Activated CD8-positive, alpha-beta memory T cell treated with anti-CD3 and anti-CD28 coated beads, Interleukin-2, amount 50 U/mL, for 24 hours (primary cell): ENCODE results near the gene UGT1A8.
"Not testable (repeated sequence)": the region's sequence is repeated elsewhere in the genome, so short reads cannot be mapped to it uniquely, and the experiment has no call there.

Source experiments
- DNase-seq: peaks from one replicate; pipeline ENCODE4 v3.0.0-alpha.2; 2020; ENCODE audit errors: extremely low read depth

The UGT1A8 gene

DNA sequence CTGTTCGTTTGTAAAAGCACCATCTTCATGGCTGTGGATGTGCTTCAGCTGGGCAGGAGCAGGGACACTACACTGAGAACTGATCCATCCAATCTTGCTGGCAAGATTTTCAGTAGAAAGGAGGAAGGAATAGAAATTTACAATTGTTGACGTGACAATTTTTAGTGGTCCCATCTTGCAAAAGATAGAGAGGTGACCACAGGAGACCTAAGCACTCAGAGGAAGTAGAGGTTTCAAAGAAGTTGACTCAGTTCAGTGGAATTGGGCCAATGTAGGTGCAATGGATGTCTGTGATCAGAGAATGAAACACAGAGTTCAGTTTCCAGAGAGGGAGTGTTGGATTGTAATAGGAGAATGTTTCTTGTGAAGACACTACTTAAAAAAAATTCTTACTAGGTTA is 96.7 kb downstream of the UGT1A8 start:
- no peak for DNase-seq

DNA sequence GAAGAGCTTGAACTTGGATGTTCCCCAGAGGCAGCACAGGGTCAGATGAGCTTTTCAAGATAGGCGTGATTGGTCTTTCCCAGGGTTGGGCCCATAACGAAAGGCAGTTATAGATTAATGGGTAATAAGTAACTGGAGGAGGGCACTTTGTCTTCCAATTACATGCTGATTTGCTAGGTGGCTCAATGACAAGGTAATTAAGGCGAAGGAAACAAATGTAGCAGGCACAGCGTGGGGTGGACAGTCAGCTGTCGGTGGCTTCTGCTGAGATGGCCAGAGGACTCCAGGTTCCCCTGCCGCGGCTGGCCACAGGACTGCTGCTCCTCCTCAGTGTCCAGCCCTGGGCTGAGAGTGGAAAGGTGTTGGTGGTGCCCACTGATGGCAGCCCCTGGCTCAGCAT is 101.1 kb downstream of the UGT1A8 start, which contains the start of gene UGT1A4:
UGT1A4 (plus strand) TSS at position 185 of the 400 bp plus-strand sequence; CDS start at position 270, 85 bp downstream.
- no peak for DNase-seq

DNA sequence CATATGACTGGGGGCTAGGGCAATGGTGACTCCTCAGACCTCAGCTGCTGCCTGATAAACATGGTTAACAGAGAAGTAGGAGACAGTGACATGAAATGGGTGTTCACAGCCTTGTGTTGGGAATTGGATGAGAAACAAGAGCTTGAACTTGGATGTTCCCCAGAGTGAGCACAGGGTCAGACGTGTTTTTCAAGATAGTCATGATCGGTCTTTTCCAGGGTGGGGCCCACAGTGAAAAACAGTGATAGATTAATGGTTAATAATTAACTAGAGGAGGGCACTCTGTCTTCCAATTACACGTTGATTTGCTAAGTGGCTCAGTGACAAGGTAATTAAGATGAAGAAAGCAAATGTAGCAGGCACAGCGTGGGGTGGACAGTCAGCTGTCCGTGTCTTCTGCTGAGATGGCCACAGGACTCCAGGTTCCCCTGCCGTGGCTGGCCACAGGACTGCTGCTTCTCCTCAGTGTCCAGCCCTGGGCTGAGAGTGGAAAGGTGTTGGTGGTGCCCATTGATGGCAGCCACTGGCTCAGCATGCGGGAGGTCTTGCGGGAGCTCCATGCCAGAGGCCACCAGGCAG is 111.4 kb downstream of the UGT1A8 start, which contains the start of gene UGT1A3:
UGT1A3 (plus strand) TSS at position 320 of the 579 bp plus-strand sequence; CDS start at position 405, 85 bp downstream.
- no peak for DNase-seq

DNA sequence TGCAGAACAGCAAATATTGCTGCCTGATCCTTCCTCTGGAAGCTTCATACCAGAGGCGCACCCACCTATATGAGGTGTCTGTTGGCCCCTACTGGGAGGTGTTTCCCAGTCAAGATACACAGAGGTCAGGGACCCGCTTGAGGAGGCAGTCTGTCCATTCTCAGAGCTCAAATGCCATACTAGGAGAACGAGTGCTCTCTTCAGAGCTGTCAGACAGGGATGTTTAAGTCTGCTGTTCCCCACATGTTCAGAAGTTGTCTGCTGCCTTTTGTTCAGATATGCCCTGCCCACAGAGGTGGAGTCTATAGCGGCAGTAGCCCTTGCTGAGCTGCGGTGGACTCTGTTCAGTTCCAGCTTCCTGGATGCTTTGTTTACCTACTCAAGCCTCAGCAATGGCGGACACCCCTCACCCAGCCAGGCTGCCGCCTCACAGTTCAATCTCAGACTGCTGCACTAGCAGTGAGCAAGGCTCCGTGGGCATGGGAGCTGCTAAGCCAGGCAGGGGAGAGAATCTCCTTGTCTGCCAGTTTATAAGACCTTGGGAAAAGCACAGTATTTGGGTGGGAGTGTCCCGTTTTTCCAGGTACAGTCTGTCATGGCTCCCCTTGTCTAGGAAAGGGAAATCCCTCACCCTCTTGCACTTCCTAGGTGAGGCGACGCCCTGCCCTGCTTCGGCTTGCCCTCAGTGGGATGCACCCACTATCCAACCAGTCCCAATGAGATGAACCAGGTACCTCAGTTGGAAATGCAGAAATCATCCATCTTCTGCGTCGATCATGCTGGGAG is 119.6 kb downstream of the UGT1A8 start:
- not testable (repeated sequence) for DNase-seq

DNA sequence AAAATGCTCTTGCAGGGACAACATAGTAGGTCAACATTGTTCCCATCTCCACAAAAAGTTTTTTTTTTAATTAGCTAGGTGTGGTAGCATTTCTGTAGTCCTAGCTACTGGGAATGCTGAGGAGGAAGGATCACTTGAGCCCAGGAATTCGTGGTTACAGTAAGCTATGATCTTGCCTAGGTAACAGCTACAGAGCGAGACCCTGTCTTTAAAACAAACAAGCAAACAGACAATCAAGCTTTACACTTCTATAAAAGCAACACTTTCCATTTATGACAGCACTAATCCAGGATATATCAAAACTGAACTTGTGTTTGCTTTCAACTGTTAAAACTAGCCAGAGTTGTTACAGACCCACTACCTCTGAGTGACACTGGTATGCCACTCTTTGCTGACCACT is 123.4 kb downstream of the UGT1A8 start:
- DNase-seq: no peak

DNA sequence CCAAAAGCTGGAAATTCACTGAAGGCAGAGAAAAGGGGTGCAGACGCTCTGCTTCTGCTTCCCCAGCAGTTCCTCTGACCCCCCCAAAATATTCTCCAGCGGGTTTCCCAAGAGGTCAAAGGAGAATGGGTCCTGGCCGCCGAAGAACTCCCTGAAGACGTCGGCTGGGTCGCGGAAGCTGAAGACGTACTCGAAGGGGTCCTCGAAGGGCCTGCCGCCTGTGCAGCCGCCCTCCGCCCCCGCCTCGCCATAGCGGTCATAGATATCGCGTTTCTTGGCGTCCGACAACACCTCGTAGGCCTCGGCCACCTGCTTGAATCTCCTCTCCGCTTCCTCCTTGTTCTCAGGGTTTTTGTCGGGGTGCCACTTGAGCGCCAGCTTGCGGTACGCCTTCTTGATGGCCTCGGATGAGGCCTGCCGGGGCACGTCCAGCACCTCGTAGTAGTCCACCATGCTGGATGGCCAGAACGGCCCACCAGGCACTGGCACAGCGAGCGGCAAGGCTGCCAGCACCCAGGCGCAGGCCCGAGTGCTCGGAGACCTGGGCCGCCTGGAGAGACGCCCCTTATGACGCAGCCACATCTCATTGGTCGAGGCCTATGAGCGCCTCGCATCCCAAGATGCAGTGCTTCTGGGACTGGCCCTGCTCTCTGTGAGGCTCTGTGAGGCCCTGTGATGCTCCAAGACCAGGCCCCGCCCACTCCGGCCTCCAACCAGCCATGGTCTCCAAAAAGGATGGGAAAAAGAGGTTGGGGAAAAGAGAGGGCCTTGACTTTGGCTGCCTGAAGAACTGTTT is 126.2 kb downstream of the UGT1A8 start:
- DNase-seq: no peak

DNA sequence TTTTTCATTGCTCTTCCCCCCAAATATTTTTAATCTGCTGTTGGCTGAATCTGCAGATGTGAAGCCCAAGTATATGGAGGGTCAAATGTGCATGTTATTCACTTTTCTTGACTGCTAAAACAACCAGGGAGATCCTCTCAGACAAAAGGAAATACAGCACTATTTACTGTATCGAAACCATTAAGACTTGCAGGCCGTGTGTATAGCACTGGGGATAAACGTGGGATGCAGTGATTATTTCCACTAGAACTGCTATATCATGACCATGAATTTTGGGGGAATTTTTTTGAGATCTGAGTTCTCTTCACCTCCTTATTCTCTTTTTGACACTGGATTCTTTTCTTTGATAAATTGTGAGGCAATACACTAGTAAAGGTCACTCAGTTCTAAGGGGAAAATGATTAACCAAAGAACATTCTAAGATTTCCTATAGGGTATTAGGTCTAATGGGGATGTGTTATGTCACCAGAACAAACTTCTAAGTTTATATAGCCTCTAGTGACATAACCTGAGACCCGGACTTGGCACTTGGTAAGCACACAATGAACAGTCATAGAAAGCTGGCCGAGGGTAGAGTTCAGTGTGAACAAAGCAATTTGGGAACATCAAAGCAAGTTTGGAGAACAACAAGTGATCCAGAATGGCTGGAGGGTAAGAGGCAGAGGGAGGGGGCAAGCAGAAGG is 127.8 kb downstream of the UGT1A8 start:
- no peak for DNase-seq

DNA sequence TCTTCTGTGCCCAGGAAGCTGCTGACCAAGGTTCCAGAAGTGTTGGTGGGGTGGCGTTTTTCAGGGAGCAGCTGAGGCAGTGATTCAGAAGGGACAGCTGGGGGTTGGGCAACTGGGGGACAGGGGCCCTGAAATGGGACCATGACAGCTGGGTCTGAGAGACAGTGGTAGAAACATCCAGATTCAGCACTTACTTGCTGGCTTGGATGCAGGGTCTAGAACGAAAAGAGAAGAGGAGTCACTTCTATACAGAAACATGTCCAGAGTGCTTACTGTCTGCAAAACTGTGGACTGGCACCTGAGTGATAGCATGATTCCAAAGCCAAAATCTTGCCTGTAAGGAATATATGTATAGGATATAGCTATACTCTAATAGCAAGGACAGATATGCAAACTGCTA is 128.4 kb downstream of the UGT1A8 start:
- DNase-seq: not testable (repeated sequence)

DNA sequence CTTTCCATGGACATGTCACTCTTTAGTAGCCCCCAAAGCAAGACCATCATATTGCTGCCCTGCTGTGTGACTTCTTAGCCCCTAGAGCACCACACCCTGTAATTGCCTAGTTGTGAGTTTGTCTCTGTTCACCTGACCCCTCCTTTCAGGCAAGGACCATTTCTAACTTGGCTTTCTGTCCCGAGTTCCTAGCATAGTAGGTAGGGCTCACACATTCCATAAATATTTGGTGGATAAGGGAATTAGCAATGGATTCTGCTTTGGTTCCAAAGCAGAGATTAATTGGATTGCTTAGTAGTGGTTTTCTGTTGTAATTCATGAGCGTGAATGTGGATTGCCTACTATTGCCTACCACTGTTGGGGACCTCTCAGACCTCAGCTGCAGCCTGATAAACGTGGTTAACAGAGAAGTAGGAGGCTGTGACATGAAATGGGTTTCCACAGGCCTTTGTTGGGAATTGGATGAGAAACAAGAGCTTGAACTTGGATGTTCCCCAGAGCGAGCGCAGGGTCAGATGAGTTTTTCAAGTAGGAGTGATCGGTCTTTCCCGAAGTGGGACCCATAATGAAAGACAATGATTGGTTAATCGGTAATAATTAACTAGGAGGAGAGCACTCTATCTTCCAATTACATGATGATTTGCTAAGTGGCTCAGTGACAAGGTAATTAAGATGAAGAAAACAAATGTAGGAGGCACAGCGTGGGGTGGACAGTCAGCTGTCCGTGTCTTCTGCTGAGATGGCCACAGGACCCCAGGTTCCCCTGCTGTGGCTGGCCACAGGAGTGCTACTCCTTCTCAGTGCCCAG is 129.2 kb downstream of the UGT1A8 start:
- no peak for DNase-seq

DNA sequence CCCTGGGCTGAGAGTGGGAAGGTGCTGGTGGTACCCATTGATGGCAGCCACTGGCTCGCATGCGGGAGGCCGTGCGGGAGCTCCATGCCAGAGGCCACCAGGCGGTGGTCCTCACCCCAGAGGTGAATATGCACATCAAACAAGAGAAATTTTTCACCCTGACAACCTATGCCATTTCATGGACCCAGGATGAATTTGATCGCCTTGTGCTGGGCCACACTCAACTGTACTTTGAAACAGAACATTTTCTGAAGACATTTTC is 129.8 kb downstream of the UGT1A8 start:
- DNase-seq: no peak

DNA sequence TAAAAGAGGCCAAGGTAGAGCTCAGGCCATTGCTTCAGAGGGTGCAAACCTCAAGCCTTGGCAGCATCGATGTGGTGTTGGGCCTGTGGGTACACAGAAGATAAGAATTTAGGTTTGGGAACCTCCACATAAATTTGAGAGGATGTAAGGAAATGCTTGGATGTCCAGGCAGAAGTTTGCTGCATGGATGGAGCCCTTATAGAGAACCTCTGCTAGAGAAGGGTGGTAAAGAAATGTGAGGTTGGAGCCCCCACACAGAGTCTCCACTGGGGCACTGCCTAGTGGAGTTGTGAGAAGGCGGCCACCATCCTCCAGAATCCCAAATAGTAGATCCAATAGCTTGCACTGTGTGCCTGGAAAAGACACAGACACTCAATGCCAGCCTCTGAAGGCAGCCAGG is 133.3 kb downstream of the UGT1A8 start:
- not testable (repeated sequence) for DNase-seq

DNA sequence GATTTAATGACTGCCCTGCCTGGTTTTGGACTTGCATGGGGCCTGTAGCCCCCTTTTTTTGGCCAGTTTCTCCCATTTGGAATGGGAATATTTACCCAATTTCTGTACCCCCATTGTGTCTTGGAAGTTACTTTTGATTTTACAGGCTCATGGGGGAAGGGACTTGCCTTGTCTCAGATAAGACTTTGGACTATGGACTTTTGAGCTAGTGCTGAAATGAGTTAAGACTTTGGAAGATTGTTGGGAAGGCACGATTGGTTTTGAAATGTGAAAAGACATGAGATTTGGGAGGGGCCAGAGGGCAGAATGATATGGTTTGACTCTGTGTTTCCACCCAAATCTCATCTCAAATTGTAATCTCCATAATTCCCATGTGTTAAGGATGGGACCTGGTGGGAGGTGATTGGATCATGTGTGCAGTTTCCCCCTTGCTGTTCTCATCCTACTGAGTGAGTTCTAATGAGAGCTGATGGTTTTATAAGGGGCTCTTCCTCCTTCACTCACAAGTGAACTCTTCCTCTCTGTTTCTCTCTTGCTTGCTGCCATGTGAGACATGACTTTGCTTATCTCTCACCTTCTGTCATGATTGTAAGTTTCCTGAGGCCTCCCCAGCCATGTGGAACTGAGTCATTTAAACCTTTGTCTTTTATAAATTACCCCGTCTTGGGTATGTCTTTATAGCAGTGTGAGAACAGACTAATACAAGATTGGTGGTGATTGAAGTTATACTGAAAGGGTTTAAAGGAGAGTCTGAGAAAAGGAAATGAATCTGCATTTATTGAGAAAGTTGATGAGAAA is 134.0 kb downstream of the UGT1A8 start:
- not testable (repeated sequence) for DNase-seq

DNA sequence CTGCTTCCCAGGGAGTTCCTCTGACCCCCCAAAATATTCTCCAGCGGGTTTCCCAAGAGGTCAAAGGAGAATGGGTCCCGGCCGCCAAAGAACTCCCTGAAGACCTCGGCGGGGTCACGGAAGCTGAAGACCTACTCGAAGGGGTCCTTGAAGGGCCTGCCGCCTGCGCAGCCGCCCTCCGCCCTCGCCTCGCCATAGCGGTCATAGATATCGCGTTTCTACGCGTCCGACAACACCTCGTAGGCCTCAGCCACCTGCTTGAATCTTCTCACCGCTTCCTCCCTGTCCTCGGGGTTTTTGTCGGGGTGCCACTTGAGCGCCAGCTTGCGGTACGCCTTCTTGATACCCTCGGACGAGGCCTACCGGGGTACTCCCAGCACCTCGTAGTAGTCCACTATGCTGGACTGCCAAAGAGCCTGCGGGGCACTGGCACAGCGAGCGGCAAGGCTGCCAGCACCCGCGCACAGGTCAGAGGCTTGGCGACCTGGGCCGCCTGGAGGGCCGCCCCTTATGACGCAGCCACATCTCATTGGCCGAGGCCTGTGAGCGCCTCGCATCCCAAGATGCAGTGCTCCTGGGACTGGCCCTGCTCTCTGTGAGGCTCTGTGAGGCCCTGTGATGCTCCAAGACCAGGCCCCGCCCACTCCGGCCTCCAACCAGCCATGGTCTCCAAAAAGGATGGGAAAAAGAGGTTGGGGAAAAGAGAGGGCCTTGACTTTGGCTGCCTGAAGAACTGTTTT is 137.6 kb downstream of the UGT1A8 start:
- DNase-seq: no peak

DNA sequence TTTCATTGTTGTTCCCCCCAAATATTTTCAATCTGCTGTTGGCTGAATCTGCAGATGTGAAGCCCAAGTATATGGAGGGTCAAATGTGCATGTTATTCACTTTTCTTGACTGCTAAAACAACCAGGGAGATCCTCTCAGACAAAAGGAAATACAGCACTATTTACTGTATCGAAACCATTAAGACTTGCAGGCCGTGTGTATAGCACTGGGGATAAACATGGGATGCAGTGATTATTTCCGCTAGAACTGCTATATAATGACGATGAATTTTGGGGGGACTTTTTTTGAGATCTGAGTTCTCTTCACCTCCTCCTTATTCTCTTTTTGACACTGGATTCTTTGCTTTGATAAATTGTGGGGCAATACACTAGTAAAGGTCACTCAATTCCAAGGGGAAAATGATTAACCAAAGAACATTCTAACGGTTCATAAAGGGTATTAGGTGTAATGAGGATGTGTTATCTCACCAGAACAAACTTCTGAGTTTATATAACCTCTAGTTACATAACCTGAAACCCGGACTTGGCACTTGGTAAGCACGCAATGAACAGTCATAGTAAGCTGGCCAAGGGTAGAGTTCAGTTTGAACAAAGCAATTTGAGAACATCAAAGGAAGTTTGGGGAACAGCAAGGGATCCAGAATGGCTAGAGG is 139.1 kb downstream of the UGT1A8 start:
- no peak for DNase-seq

DNA sequence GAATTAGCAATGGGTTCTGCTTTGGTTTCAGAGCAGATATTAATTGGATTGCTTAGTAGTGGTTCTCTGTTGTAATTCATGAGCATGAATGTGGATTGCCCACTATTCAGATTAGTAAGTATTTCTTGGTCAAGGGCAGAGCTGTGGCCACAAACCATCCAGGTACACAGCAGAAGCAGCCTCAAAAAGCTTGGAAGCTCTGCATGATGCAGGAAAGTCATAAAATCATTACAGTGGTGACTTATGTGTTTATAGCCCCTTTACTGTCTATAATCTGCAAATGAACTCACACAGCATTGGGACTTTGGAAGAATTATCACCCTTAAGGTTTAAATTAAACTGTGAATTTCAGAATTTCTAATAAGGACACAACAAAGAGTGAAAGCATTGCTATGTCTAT is 140.7 kb downstream of the UGT1A8 start:
- DNase-seq: no peak

DNA sequence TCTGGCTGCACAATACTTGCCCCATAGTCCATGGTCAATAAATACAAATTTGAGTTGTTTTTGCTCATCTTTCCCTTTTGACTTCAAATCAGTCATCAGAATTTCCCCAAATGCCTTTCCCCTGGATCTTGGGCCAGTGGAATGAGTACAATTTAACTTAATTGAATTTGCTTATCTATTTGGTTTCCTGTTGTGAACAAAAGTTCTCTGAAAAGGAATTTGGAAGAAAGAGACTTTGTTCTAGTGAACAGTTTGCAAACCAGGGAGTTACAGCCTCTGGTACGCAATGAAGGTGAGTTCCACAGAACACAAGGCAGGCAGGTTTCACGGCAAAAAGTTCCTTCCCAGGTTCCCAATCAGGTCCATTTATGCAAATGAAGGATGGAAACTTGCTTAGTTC is 141.4 kb downstream of the UGT1A8 start:
- DNase-seq: no peak

DNA sequence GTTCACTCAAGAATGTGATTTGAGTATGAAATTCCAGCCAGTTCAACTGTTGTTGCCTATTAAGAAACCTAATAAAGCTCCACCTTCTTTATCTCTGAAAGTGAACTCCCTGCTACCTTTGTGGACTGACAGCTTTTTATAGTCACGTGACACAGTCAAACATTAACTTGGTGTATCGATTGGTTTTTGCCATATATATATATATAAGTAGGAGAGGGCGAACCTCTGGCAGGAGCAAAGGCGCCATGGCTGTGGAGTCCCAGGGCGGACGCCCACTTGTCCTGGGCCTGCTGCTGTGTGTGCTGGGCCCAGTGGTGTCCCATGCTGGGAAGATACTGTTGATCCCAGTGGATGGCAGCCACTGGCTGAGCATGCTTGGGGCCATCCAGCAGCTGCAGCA is 142.6 kb downstream of the UGT1A8 start, which contains the start of gene UGT1A1:
UGT1A1 (plus strand) TSS at position 228 of the 400 bp plus-strand sequence; CDS start at position 246, 18 bp downstream.
- DNase-seq: no peak

DNA sequence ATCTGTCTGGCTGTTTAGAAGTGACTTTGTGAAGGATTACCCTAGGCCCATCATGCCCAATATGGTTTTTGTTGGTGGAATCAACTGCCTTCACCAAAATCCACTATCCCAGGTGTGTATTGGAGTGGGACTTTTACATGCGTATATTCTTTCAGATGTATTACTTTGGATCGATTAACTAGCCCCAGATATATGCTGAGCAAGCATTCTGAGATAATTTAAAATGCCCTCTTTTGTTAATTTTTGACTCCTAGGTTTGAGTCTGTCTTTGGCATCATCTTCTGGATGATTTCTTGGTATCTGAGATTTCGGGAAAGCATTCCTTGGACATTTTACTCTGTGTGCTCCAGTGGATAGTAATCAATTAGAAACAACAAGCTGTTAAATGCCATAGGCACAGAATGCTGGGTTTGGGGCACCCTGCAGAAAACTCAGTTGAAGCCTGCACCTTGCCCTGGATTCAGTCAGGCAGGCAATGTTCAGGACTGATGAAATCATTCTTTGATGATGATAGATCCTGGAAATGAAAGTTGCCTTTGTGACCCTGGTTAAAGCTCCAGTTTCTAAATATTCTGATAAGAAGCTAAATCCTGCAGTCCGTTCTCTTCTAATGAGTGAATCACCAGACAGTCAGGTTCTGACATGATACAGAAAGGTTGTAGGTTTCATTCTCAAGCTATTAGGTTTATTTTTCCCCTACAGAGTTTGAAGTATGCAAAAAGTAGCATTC is 143.8 kb downstream of the UGT1A8 start:
- no peak for DNase-seq
